A549 (cell line): ENCODE data around the gene IDS. TPM values are rescaled to one million over a fixed set of nuclear protein-coding genes. Genes with fewer than 3 reads are reported as not detected.
A peak's percentile ranks its signal among the peaks of the same experiment; 100 is the strongest.

ENCODE experiments used
- ATAC-seq, 2 experiments: fragments of 200-7000 bp in 1 of 2; fragments of >200 bp in 1 of 2; cut with Nextera tagmentation in 1 of 2; cut with Tn5 transposase in 1 of 2; 3 replicates each; pipeline versions ENCODE4 v1.8.0 to v1.9.1; 2018 to 2020; ENCODE audit warnings: mild to moderate bottlenecking in 1 of 2, moderate library complexity in 1 of 2
- CTCF ChIA-PET: fragments of 300-600 bp; sonication (Branson Sonifier 250); formaldehyde crosslinking; extraction: SDS; loops from one replicate; lab custom pipeline; 2021; ENCODE audit warnings: antibody characterized with exemption, inconsistent platforms; lab: Yijun Ruan, JAX
- POLR2A ChIA-PET: fragments of 350-600 bp; formaldehyde crosslinking; extraction: SDS; loops from one replicate; lab custom pipeline; 2021; ENCODE audit warnings: antibody characterized with exemption, inconsistent platforms; lab: Yijun Ruan, JAX
- DNase-seq, 2 experiments: peaks; one replicate each; pipeline versions ENCODE4 v3.0.0 to v3.0.0-alpha.2; 2011 to 2016; ENCODE audit warnings: low read depth in 1 of 2, low spot score in 1 of 2
- FAIRE-seq: peaks from 2 replicates; lab custom pipeline; 2011; peaks lifted over from hg19 to GRCh38; lab: Jason Lieb, UNC
- H3K27ac ChIP-seq, 2 experiments: fragments of >200 bp; sonication (Bioruptor Twin); formaldehyde crosslinking; 3 replicates each; pipeline ENCODE4 v1.5.1; 2016 to 2017
- H3K4me1 ChIP-seq: fragments of >200 bp; sonication (Bioruptor Twin); formaldehyde crosslinking; 3 replicates; pipeline ENCODE4 v1.6.1; 2016
- H3K4me2 ChIP-seq: fragments of >200 bp; sonication (Bioruptor Twin); formaldehyde crosslinking; 3 replicates; pipeline ENCODE4 v1.6.1; 2016
- H3K4me3 ChIP-seq: fragments of >200 bp; sonication (Bioruptor Twin); formaldehyde crosslinking; 3 replicates; pipeline ENCODE4 v1.5.1; 2016
- H3K9me3 ChIP-seq: fragments of >200 bp; sonication (Bioruptor Twin); formaldehyde crosslinking; 3 replicates; pipeline ENCODE4 v1.6.1; 2016
- EHF ChIP-seq: fragments of 250-450 bp; sonication (Bioruptor Pico); IDR thresholded peaks from 2 replicates; pipeline ENCODE4 v1.5.0; 2020; ENCODE audit warnings: mild to moderate bottlenecking
- EHMT2 ChIP-seq: fragments of 200-600 bp; sonication (generic); IDR thresholded peaks from 2 replicates; pipeline ENCODE4 v1.6.1; 2016; ENCODE audit warnings: antibody characterized with exemption, low read depth, mild to moderate bottlenecking, moderate library complexity
- ESRRA ChIP-seq: fragments of 150-350 bp; IDR thresholded peaks from 2 replicates; pipeline ENCODE4 v1.6.1; 2014; ENCODE audit warnings: mild to moderate bottlenecking, low read length, borderline replicate concordance
- GATA3 ChIP-seq: IDR thresholded peaks from 2 replicates; pipeline ENCODE4 v1.6.1; 2012; ENCODE audit warnings: borderline replicate concordance
- HMGXB4 ChIP-seq: fragments of 250-450 bp; sonication (Bioruptor Pico); IDR thresholded peaks from 2 replicates; pipeline ENCODE4 v1.5.0; 2021; ENCODE audit warnings: mild to moderate bottlenecking, moderate library complexity, borderline replicate concordance
- HOXA7 ChIP-seq: fragments of 250-450 bp; sonication (Bioruptor Pico); IDR thresholded peaks from 2 replicates; pipeline ENCODE4 v1.5.0; 2020; ENCODE audit warnings: mild to moderate bottlenecking, moderate library complexity
- HOXB5 ChIP-seq: fragments of 250-450 bp; sonication (Bioruptor Pico); IDR thresholded peaks from 2 replicates; pipeline ENCODE4 v1.5.0; 2020; ENCODE audit warnings: mild to moderate bottlenecking, moderate library complexity
- JUNB ChIP-seq: fragments of >200 bp; sonication (Bioruptor Twin); formaldehyde crosslinking; IDR thresholded peaks from 2 replicates; pipeline ENCODE4 v1.6.1; 2016
- KDM1A ChIP-seq: fragments of 200-600 bp; sonication (generic); IDR thresholded peaks from 2 replicates; pipeline ENCODE4 v1.6.1; 2016; ENCODE audit warnings: low read depth, mild to moderate bottlenecking
- MAFK ChIP-seq: fragments of 450-650 bp; IDR thresholded peaks from 2 replicates; pipeline ENCODE4 v1.6.1; 2014; ENCODE audit not compliant: partially characterized antibody
- MYC ChIP-seq: IDR thresholded peaks from 2 replicates; pipeline ENCODE4 v1.6.1; 2012; ENCODE audit warnings: mild to moderate bottlenecking, inconsistent platforms, low read length, improper control_type of control experiment, borderline replicate concordance
- NPAS2 ChIP-seq: fragments of 250-450 bp; sonication (Bioruptor Pico); IDR thresholded peaks from 2 replicates; pipeline ENCODE4 v1.8.0; 2022; ENCODE audit warnings: mild to moderate bottlenecking, moderate library complexity, borderline replicate concordance
- NR3C1 ChIP-seq: fragments of >200 bp; sonication (Bioruptor Twin); formaldehyde crosslinking; IDR thresholded peaks from 3 replicates; pipeline ENCODE4 v1.6.1; 2017
- PHF8 ChIP-seq: fragments of 200-600 bp; sonication (generic); IDR thresholded peaks from 2 replicates; pipeline ENCODE4 v1.6.1; 2016; ENCODE audit warnings: low read depth, mild to moderate bottlenecking, antibody characterized with exemption, moderate library complexity, borderline replicate concordance
- POLR2A ChIP-seq: IDR thresholded peaks from 2 replicates; pipeline ENCODE4 v1.6.1; 2012; ENCODE audit warnings: mild to moderate bottlenecking, low read length
- RARB ChIP-seq: fragments of 250-450 bp; sonication (Bioruptor Pico); IDR thresholded peaks from 2 replicates; pipeline ENCODE4 v1.8.0; 2021; ENCODE audit warnings: mild to moderate bottlenecking, moderate library complexity
- RNF2 ChIP-seq: fragments of 200-600 bp; sonication (generic); IDR thresholded peaks from 2 replicates; pipeline ENCODE4 v1.6.1; 2016; ENCODE audit warnings: low read depth, mild to moderate bottlenecking, antibody characterized with exemption, moderate library complexity, borderline replicate concordance
- SMC3 ChIP-seq: fragments of >200 bp; sonication (Bioruptor Twin); formaldehyde crosslinking; IDR thresholded peaks from 3 replicates; pipeline ENCODE4 v1.6.1; 2018; ENCODE audit warnings: inconsistent platforms
- SREBF2 ChIP-seq: fragments of 450-650 bp; IDR thresholded peaks from 2 replicates; pipeline ENCODE4 v1.6.1; 2014; ENCODE audit warnings: mild to moderate bottlenecking, moderate library complexity
- TFCP2L1 ChIP-seq: fragments of 250-450 bp; sonication (Bioruptor Pico); IDR thresholded peaks from 2 replicates; pipeline ENCODE4 v1.5.0; 2021; ENCODE audit warnings: mild to moderate bottlenecking
- ZC3H11A ChIP-seq: fragments of 450-650 bp; IDR thresholded peaks from 2 replicates; pipeline ENCODE4 v1.6.1; 2014; ENCODE audit warnings: antibody characterized with exemption, mild to moderate bottlenecking
- ZNF302 ChIP-seq: fragments of 250-450 bp; sonication (Bioruptor Pico); IDR thresholded peaks from 2 replicates; pipeline ENCODE4 v1.9.0; 2021; ENCODE audit warnings: inconsistent platforms, mild to moderate bottlenecking, moderate library complexity
- WGBS: methylation state at CpG from one replicate; pipeline ENCODE4 v1.1.6; 2017; ENCODE audit errors: missing lambda C conversion rate; 5-methylcytosine and 5-hydroxymethylcytosine counted together
- polyA plus RNA-seq, 4 experiments: library from polyadenylated mRNA; depleted of rRNA in 3 of 4; stranded (reverse); fragments of >200 nt; fragmentation: RNase III in 1 of 4; extraction: RNeasy Plus Mini Kit Qiagen cat#74134 plus additional on column Dnase treatment in 1 of 4; gene quantifications; 2 replicates in 3 of 4; 3 replicates in 1 of 4; pipeline ENCODE4 v1.2.3, GENCODE V29; 2011 to 2017
- TF ChIP-seq, protein P1 (sequence below): IDR thresholded peaks from 2 replicates; pipeline ENCODE4 v1.6.1; 2012
- TF ChIP-seq, protein P2 (sequence below): fragments of 250-450 bp; sonication (Bioruptor Pico); IDR thresholded peaks from 2 replicates; pipeline ENCODE4 v1.5.0; 2020; ENCODE audit warnings: low read depth, mild to moderate bottlenecking, moderate library complexity
- TF ChIP-seq, protein P3 (sequence below): fragments of >200 bp; sonication (Bioruptor Twin); formaldehyde crosslinking; IDR thresholded peaks from 3 replicates; pipeline ENCODE4 v1.6.1; 2016

The IDS gene
- polyA plus RNA-seq, 2 of the 4 experiments (the other 2 are of a cell fraction): 40.6 to 120 TPM

- Histone ChIP-seq H3K4me3 (no peak overlapping the region), H3K9me3 (no peaks in the 10 kb centered on the region), H3K4me1 (peaks cover 9% of the 10 kb centered on the region; the same call in 2 of the 3 replicates), H3K4me2 (no peak overlapping the region), H3K27ac (no peak overlapping the region)
- ChIA-PET POLR2A (no interaction called here), CTCF (interaction anchor here (1.7 kb wide), 1 partner anchor 9 kb away, joined by 5 read pairs; no protein-coding TSS in a partner anchor)
- no peak for TF ChIP-seq SREBF2
- no peak for TF ChIP-seq NPAS2 (CRISPR knock-in tag)
- no peak for TF ChIP-seq PHF8
- TF ChIP-seq MYC: no peak
- TF ChIP-seq HOXB5 (CRISPR knock-in tag): no peak
- TF ChIP-seq ZNF302 (CRISPR knock-in tag): no peak
- TF ChIP-seq, protein P1, sequence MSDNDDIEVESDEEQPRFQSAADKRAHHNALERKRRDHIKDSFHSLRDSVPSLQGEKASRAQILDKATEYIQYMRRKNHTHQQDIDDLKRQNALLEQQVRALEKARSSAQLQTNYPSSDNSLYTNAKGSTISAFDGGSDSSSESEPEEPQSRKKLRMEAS: no peak
- TF ChIP-seq SMC3: no peak
- TF ChIP-seq HOXA7 (CRISPR knock-in tag): no peak
- TF ChIP-seq, protein P2, sequence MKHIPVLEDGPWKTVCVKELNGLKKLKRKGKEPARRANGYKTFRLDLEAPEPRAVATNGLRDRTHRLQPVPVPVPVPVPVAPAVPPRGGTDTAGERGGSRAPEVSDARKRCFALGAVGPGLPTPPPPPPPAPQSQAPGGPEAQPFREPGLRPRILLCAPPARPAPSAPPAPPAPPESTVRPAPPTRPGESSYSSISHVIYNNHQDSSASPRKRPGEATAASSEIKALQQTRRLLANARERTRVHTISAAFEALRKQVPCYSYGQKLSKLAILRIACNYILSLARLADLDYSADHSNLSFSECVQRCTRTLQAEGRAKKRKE (CRISPR knock-in tag): no peak
- TF ChIP-seq EHMT2: no peak
- no peak for TF ChIP-seq RNF2
- TF ChIP-seq, protein P3, sequence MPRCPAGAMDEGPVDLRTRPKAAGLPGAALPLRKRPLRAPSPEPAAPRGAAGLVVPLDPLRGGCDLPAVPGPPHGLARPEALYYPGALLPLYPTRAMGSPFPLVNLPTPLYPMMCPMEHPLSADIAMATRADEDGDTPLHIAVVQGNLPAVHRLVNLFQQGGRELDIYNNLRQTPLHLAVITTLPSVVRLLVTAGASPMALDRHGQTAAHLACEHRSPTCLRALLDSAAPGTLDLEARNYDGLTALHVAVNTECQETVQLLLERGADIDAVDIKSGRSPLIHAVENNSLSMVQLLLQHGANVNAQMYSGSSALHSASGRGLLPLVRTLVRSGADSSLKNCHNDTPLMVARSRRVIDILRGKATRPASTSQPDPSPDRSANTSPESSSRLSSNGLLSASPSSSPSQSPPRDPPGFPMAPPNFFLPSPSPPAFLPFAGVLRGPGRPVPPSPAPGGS: no peak
- TF ChIP-seq ZC3H11A: no peak
- no peak for TF ChIP-seq TFCP2L1
- TF ChIP-seq RARB (CRISPR knock-in tag): no peak
- 71% methylated on average over 7 of the region's 7 CpGs for WGBS
- DNase-seq (no peak), FAIRE-seq (no peak), ATAC-seq (no peak)
Observed at GRCh38 chrX:149518236-149518635, 13.1 kb upstream of the IDS start.

DNA sequence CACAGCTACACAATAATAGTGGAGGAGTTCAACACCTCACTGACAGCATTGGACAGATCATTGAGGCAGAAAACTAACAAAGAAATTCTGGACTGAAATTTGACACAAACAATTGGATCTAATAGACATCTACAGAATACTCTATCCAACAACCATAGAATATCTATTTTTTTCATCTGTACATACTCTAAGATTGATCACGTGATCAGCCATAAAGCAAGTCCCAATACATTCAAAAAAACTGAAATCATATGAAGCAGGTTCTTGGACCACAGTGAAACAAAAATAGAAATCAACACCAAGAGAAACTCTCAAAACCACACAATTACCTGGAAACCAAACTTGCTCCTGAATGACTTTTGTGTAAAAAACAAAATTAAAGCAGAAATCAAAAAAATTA is 12.2 kb upstream of the IDS start:
- Histone ChIP-seq H3K4me3 (no peak overlapping the region), H3K4me2 (no peak overlapping the region), H3K27ac (no peak overlapping the region)
- POLR2A ChIA-PET: no interaction called here
- FAIRE-seq (peak; percentile 36), ATAC-seq (no peak)
- CTCF ChIA-PET: no interaction called here
- whole genome bisulfite sequencing: 81% methylated on average over 1 of the region's 1 CpG
- TF ChIP-seq POLR2A: no peak
- TF ChIP-seq SREBF2: no peak
- TF ChIP-seq HMGXB4: no peak
- no peak for TF ChIP-seq NR3C1
- TF ChIP-seq KDM1A: no peak
- TF ChIP-seq EHMT2: no peak
- TF ChIP-seq JUNB: no peak
- TF ChIP-seq GATA3: no peak
- no peak for TF ChIP-seq NPAS2 (CRISPR knock-in tag)
- TF ChIP-seq MAFK: no peak
- TF ChIP-seq, protein P1: no peak
- TF ChIP-seq EHF: no peak
- TF ChIP-seq ESRRA: no peak
- TF ChIP-seq, all 56 proteins: peak for 0
- Histone ChIP-seq H3K9me3 (no peaks in the 10 kb centered on the region), H3K4me1 (no peaks in the 10 kb centered on the region)
- no peak for DNase-seq
